Mucosa of descending colon (tissue), 3 donors: ENCODE data around the gene SMIM26. TPM values are rescaled to one million over a fixed set of nuclear protein-coding genes. Genes with fewer than 3 reads are reported as not detected.

ENCODE experiments used
- ATAC-seq: fragments of 200-7000 bp; cut with Tn5 transposase; one replicate; pipeline ENCODE4 v1.9.1; 2020; ENCODE audit warnings: mild to moderate bottlenecking, moderate library complexity
- DNase-seq, 3 donors: peaks; one replicate each; pipeline ENCODE4 v3.0.0-alpha.2; 2020
- H3K36me3 ChIP-seq: fragments of 200-600 bp; one replicate; pipeline ENCODE4 v1.8.0; 2021; ENCODE audit warnings: low read depth, mild to moderate bottlenecking
- H3K4me1 ChIP-seq: fragments of 200-600 bp; one replicate; pipeline ENCODE4 v1.8.0; 2021; ENCODE audit warnings: low read depth, mild to moderate bottlenecking
- H3K4me3 ChIP-seq: fragments of 200-600 bp; one replicate; pipeline ENCODE4 v1.8.0; 2021; ENCODE audit warnings: mild to moderate bottlenecking
- H3K9me3 ChIP-seq: fragments of 200-600 bp; one replicate; pipeline ENCODE4 v1.8.0; 2021; ENCODE audit warnings: mild to moderate bottlenecking
- CTCF ChIP-seq: fragments of 200-600 bp; IDR thresholded peaks from one replicate; pipeline ENCODE4 v1.8.0; 2022; ENCODE audit warnings: antibody characterized with exemption, mild to moderate bottlenecking
- intact Hi-C, 2 donors: fragments of 100-400 bp; cut with DNase I in 1 of 2; cut with micrococcal nuclease in 1 of 2; formaldehyde crosslinking; loops; one replicate each; pipeline versions ENCODE4 v1.11.0 to v1.11.1; 2022; cut with DNase I, micrococcal nuclease
- total RNA-seq, 3 donors: library from RNA; stranded (reverse); fragmentation: NEBNext Ultra II Directional in 2 of 3; extraction: Animal tissue kit (Norgen Biotek cat#: 25700) in 2 of 3; gene quantifications; one replicate each; pipeline versions ENCODE4 v1.2.1 to v1.2.4, GENCODE V29; 2021 to 2023
- donor health status: DM: no; HTN: no; CAD: no; lungs with moderate emphysema.
- donor health status: DM: no; HTN: no; CAD: no.
- donor health status: DM: no; HTN: yes; CAD: no.

The SMIM26 gene
- total RNA-seq, 3 donors from 2014 or later, result 55.7 to 70.1 (median 59.2) TPM

- intact Hi-C loops, result no loop called here
- Histone ChIP-seq H3K4me3 (no peak overlapping the region), H3K9me3 (no peaks in the 10 kb centered on the region), H3K4me1 (no peaks in the 10 kb centered on the region), H3K36me3 (peaks cover 29% of the 10 kb centered on the region)
- no peak for TF ChIP-seq CTCF
- DNase-seq (no peak), ATAC-seq (no peak)
These were observed 39.4 kb upstream of the SMIM26 start for GRCh38 chr20:18527836-18528235.

- H3K9me3 ChIP-seq, result no peaks in the 10 kb centered on the region
- no peak for TF ChIP-seq CTCF
- DNase-seq (no peak), ATAC-seq (no peak)
- no peak overlapping the region for H3K4me3 ChIP-seq
- intact Hi-C loops, result no loop called here
- H3K36me3 ChIP-seq, result peaks cover 29% of the 10 kb centered on the region
- no peaks in the 10 kb centered on the region for H3K4me1 ChIP-seq
These were observed 38.2 kb upstream of the SMIM26 start for GRCh38 chr20:18529041-18529440.

DNA sequence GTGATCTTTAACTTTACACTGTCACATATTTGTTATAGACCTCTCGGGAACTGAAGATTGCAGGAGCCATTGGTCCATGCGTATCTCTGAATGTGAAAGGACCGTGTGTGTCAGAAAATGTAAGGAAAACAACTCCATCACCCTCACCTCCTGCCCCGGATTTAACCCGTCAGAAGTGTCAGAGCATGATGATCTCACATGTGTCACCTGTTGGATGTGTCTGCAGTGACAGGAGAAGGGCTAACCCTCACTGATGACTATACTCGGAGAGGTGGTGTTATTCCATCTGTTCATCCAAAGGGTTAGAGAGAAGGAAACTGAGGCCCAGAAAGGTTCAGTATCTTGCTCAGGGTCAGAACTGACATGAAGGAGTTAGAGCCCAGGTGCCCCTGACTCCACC is 34.6 kb upstream of the SMIM26 start:
- peaks cover 14% of the 10 kb centered on the region for H3K36me3 ChIP-seq
- DNase-seq, result no peak

DNA sequence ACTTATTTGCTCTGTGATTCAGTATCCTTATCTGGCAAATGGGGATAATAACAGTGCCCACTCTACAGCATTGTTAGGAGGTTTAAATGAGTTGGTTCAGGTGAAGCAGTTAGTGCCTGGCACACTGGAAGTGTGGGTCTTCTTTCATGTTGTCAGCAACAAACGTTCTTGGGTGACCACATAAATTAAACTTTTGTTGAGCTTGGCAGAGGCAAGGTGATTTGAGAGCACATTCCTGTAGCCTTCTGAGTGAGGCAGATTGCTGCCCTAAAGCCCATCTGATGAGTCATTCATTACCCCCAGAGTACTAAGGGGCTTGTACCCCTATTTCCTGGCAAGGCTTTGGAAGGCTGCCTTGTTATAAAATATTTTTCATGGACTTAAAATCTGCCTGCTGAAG is 33.7 kb upstream of the SMIM26 start:
- H3K4me1 ChIP-seq, result no peaks in the 10 kb centered on the region
- no peak overlapping the region for H3K4me3 ChIP-seq
- no peak for TF ChIP-seq CTCF
- H3K9me3 ChIP-seq, result no peaks in the 10 kb centered on the region
- ATAC-seq (no peak), DNase-seq (no peak)
- peaks cover 5% of the 10 kb centered on the region for H3K36me3 ChIP-seq
- intact Hi-C loops, result no loop called here

More for the DNA sequence above, 34.6 kb upstream of the SMIM26 start:
- intact Hi-C loops, result no loop called here
- no peaks in the 10 kb centered on the region for H3K4me1 ChIP-seq
- H3K4me3 ChIP-seq, result no peak overlapping the region
- no peaks in the 10 kb centered on the region for H3K9me3 ChIP-seq
- no peak for ATAC-seq
- no peak for TF ChIP-seq CTCF

DNA sequence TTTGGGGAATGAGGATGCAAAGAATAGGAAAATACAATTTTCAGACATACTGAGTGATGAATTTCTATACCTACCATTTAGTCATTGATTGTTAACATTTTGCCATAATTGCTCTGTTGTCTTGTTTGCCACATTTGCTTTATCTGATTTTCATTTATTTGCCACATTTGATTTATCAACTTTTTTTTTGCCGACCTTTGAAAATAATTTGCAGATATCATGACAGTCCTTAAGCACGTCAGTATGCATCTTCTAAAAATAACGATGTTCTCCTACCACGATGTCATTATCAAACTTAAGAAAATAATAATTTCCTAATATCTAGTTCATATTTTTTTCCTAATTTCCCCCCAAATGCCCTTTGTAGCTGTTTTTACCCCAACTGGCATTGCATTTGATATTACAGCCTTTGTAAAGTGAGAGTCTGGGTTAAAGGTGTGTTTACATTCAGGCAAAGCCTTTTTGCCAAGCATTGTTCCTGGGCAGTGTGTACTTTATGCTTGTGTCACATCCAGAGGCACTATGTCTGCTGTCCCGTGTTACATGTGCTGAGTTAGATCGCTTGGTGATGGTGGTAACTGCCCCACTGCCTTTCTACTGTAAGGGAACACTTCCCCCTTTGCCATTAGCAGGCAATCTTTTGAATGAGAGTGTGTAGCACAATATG is 33.1 kb upstream of the SMIM26 start:
- H3K4me1 ChIP-seq, result no peaks in the 10 kb centered on the region
- no peaks in the 10 kb centered on the region for H3K36me3 ChIP-seq

More for the DNA sequence above, 33.1 kb upstream of the SMIM26 start:
- ATAC-seq, result no peak
- TF ChIP-seq CTCF, result no peak
- no peaks in the 10 kb centered on the region for H3K9me3 ChIP-seq
- intact Hi-C loops, result no loop called here
- no peak for DNase-seq
- no peak overlapping the region for H3K4me3 ChIP-seq
